Measurements from ENCODE around the gene KRTAP2-2. TPM values are rescaled to one million over a fixed set of nuclear protein-coding genes. Genes with fewer than 3 reads are reported as not detected.
"Not testable (repeated sequence)": the region's sequence is repeated elsewhere in the genome, so short reads cannot be mapped to it uniquely, and the experiment has no call there.

KRTAP2-2 gene
- total RNA-seq, 2 experiments from 2014 or later, result not detected

DNA sequence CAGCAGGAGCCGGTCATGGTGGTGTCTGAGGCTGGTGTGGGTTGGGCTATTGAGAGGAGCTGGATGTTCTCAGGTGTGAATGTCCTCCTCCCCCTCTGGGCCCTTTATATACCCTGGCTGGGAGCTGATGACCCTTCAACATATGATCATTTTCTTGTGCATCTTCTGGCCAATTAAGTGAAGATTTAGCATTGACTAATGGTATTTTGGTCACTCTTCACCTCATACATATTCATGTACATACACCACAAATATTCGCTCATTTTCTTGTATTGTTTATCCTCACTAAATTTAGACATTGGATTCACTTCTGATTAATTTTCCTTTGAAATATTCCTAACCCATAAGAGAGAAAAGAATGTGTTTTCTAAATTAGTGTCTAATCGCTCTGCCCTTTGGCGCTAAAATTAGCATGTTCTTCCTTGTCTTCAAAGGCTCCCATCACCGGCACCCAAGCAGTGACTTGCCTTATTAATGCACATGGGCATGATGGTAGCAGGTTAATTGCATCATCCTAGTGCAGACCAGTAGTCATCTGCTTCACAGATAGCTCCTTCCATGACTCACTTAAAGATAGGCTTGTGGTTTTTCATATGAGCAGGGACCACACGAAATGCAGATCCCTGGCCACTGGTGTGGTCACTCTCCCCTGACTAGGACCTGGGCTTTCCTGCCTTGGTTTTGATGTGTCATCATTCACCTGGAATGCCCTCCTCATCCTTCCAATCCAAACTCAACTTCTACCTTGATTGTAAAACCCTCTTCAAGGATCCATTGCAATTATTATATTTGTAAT, 11.0 kb upstream of the KRTAP2-2 start, which contains the start of gene KRTAP2-4:
Gene KRTAP2-4 (minus strand): TSS at position 51 of the 796 bp plus-strand sequence. CDS start 34 bp downstream, at position 17.
- intact Hi-C loops (cut with DNase I, micrococcal nuclease), result no loop called here
- Mint-ChIP-seq H3K27me3 (peaks cover 24% of the 10 kb centered on the region), H3K9me3 (no peaks in the 10 kb centered on the region), H3K27ac (no peak within 1 kb of the TSS), H3K36me3 (ENCODE audit: low read depth) (no peaks in the 10 kb centered on the region), H3K4me3 (no peak within 1 kb of the TSS), H3K4me1 (ENCODE audit: low read depth) (no peaks in the 10 kb centered on the region)
- H3K36me3 ChIP-seq (ENCODE audit: insufficient read depth, low read length), result no peaks in the 10 kb centered on the region
- peaks cover 0 to 6% of the 10 kb centered on the region in 2 experiments for H3K27me3 ChIP-seq (ENCODE audit: control insufficient read depth in 1 of 2, insufficient read depth in 2 of 2, low read length in 2 of 2)
- CTCF ChIA-PET, result no interaction called here
- ATAC-seq (ENCODE audit: poor library complexity) (no peak), DNase-seq (no peak)
- H3K27ac ChIP-seq (ENCODE audit: low read depth in 1 of 2, low read length in 2 of 2), result no peak within 1 kb of the TSS
- POLR2A ChIA-PET, result no interaction called here
- TF ChIP-seq, protein P1, sequence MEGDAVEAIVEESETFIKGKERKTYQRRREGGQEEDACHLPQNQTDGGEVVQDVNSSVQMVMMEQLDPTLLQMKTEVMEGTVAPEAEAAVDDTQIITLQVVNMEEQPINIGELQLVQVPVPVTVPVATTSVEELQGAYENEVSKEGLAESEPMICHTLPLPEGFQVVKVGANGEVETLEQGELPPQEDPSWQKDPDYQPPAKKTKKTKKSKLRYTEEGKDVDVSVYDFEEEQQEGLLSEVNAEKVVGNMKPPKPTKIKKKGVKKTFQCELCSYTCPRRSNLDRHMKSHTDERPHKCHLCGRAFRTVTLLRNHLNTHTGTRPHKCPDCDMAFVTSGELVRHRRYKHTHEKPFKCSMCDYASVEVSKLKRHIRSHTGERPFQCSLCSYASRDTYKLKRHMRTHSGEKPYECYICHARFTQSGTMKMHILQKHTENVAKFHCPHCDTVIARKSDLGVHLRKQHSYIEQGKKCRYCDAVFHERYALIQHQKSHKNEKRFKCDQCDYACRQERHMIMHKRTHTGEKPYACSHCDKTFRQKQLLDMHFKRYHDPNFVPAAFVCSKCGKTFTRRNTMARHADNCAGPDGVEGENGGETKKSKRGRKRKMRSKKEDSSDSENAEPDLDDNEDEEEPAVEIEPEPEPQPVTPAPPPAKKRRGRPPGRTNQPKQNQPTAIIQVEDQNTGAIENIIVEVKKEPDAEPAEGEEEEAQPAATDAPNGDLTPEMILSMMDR (IDR thresholded peaks at IDR 0.05), result no peak
- H3K4me1 ChIP-seq (ENCODE audit: insufficient read depth, low read length), result no peaks in the 10 kb centered on the region
- H3K9me3 ChIP-seq (ENCODE audit: control insufficient read depth in 1 of 2, insufficient read depth in 1 of 2, low read length in 2 of 2), result no peaks in the 10 kb centered on the region
- no peak within 1 kb of the TSS for H3K4me3 ChIP-seq (ENCODE audit: low read length)

- ATAC-seq (ENCODE audit: poor library complexity); H3K4me1 Mint-ChIP-seq (ENCODE audit: low read depth); DNase-seq; H3K9me3 ChIP-seq (ENCODE audit: control insufficient read depth in 1 of 2, insufficient read depth in 1 of 2, low read length in 2 of 2); intact Hi-C loops (cut with DNase I, micrococcal nuclease); H3K4me1 ChIP-seq (ENCODE audit: insufficient read depth, low read length); H3K36me3 ChIP-seq (ENCODE audit: insufficient read depth, low read length); H3K36me3 Mint-ChIP-seq (ENCODE audit: low read depth); POLR2A ChIA-PET; H3K4me3 ChIP-seq (ENCODE audit: low read length); H3K4me3 Mint-ChIP-seq; CTCF ChIA-PET; H3K27ac Mint-ChIP-seq; H3K27ac ChIP-seq (ENCODE audit: low read depth in 1 of 2, low read length in 2 of 2); H3K9me3 Mint-ChIP-seq: not testable (repeated sequence)
- peaks cover 0 to 10% of the 10 kb centered on the region in 2 experiments for H3K27me3 ChIP-seq (ENCODE audit: control insufficient read depth in 1 of 2, insufficient read depth in 2 of 2, low read length in 2 of 2)
- H3K27me3 Mint-ChIP-seq, result peaks cover 33% of the 10 kb centered on the region
These were observed 10.1 kb upstream of the KRTAP2-2 start for GRCh38 chr17:41065016-41065689.

GRCh38 chr17:41064301-41064700, 9.3 kb upstream of the KRTAP2-2 start:
- ATAC-seq (ENCODE audit: poor library complexity), result no peak
- Mint-ChIP-seq H3K36me3 (ENCODE audit: low read depth) (no peaks in the 10 kb centered on the region), H3K9me3 (no peaks in the 10 kb centered on the region), H3K27me3 (peaks cover 39% of the 10 kb centered on the region), H3K4me1 (ENCODE audit: low read depth) (no peaks in the 10 kb centered on the region), H3K4me3 (no peak overlapping the region), H3K27ac (no peak overlapping the region)
- Histone ChIP-seq H3K9me3 (ENCODE audit: control insufficient read depth in 1 of 2, insufficient read depth in 1 of 2, low read length in 2 of 2) (no peaks in the 10 kb centered on the region), H3K27me3 (ENCODE audit: control insufficient read depth in 1 of 2, insufficient read depth in 2 of 2, low read length in 2 of 2) (peaks cover 0 to 10% of the 10 kb centered on the region in 2 experiments), H3K36me3 (ENCODE audit: insufficient read depth, low read length) (no peaks in the 10 kb centered on the region), H3K27ac (ENCODE audit: low read depth in 1 of 2, low read length in 2 of 2) (no peak overlapping the region), H3K4me1 (ENCODE audit: insufficient read depth, low read length) (no peaks in the 10 kb centered on the region), H3K4me3 (ENCODE audit: low read length) (no peak overlapping the region)
- CTCF ChIA-PET, result no interaction called here
- TF ChIP-seq, protein P1 (IDR thresholded peaks at IDR 0.05), result no peak
- intact Hi-C loops (cut with DNase I, micrococcal nuclease), result no loop called here
- DNase-seq, result no peak
- POLR2A ChIA-PET, result no interaction called here
